Skeletal muscle satellite cell (primary cell): ENCODE data around the gene TELO2.
"Not testable (repeated sequence)": the region's sequence is repeated elsewhere in the genome, so short reads cannot be mapped to it uniquely, and the experiment has no call there.

Experiments used
- H3K27me3 ChIP-seq: 2 replicates; pipeline ENCODE4 v1.7.0; 2013; ENCODE audit warnings: low read length; ENCODE audit not compliant: control insufficient read depth, insufficient read depth
- H3K36me3 ChIP-seq: 2 replicates; pipeline ENCODE4 v1.7.0; 2013; ENCODE audit warnings: mild to moderate bottlenecking, control low read depth, low read length; ENCODE audit not compliant: insufficient read depth
- H3K4me1 ChIP-seq: 2 replicates; pipeline ENCODE4 v1.7.0; 2013; ENCODE audit warnings: low read length; ENCODE audit not compliant: control insufficient read depth, insufficient read depth
- H3K4me2 ChIP-seq: 2 replicates; pipeline ENCODE4 v1.7.0; 2013; ENCODE audit warnings: mild to moderate bottlenecking, low read length
- H3K4me3 ChIP-seq: 2 replicates; pipeline ENCODE4 v1.7.0; 2013; ENCODE audit warnings: low read length
- H3K9ac ChIP-seq: 2 replicates; pipeline ENCODE4 v1.7.0; 2013; ENCODE audit warnings: mild to moderate bottlenecking, low read depth, low read length, moderate library complexity
- H3K9me3 ChIP-seq: replicated peaks from 2 replicates; pipeline ENCODE4 v1.7.0; 2013; ENCODE audit warnings: mild to moderate bottlenecking, control low read depth, low read length

The TELO2 gene

DNA sequence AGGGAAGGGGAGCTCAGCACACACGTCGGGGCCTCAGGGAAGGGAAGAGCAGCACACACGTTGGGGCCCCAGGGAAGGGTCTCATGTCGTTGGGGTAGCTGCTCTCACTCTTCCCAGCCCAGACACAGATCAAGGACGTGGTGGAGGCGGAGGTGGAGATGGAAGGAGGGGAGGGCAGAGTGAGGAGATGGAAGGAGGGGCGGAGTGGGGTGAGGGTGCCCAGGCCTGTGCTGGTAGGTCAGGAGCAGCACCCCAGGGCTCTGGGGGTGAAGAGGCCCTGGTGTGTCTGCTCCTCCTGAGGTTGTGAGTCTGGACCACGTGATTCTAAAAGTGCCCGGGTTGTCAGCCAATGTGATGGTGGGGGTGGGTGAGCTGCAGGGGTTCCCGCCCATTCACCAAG, 33.2 kb upstream of the TELO2 start:
- no peak overlapping the region for H3K4me3 ChIP-seq
- H3K4me1 ChIP-seq: no peaks in the 10 kb centered on the region
- H3K4me2 ChIP-seq: no peak overlapping the region
- H3K9ac ChIP-seq: no peak overlapping the region
- H3K36me3 ChIP-seq: peaks cover 22% of the 10 kb centered on the region
- no peaks in the 10 kb centered on the region for H3K27me3 ChIP-seq
- H3K9me3 ChIP-seq: no peaks in the 10 kb centered on the region

DNA sequence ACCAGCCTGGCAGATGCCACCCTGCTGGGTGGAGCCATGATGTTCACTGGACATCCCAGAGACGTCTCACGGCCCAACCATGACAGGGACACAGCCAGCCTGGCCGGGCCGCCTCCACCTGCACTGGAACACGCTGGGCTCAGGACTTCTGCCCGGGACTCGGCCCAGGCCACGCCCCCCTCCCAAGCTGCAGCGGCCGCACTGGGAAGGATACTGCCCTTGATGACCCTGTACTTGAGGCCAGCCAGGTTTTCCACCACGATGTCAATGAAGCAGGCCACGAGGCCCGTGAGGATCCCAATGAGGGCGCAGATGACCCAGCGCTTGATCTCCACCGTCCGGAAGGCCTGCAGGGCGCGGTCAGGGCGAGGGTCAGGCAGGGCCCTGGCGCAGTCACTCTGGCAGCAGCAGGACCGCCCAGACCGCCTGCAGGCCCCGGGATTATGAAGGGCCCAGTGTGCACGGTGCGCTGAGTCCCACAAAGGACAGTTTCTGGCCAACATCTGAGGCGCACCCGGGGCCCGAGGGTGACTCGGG, 32.5 kb upstream of the TELO2 start:
- no peaks in the 10 kb centered on the region for H3K27me3 ChIP-seq
- H3K36me3 ChIP-seq: peaks cover 15% of the 10 kb centered on the region
- H3K9me3 ChIP-seq: no peaks in the 10 kb centered on the region
- no peak overlapping the region for H3K4me2 ChIP-seq
- no peak overlapping the region for H3K9ac ChIP-seq
- H3K4me3 ChIP-seq: no peak overlapping the region
- H3K4me1 ChIP-seq: no peaks in the 10 kb centered on the region

DNA sequence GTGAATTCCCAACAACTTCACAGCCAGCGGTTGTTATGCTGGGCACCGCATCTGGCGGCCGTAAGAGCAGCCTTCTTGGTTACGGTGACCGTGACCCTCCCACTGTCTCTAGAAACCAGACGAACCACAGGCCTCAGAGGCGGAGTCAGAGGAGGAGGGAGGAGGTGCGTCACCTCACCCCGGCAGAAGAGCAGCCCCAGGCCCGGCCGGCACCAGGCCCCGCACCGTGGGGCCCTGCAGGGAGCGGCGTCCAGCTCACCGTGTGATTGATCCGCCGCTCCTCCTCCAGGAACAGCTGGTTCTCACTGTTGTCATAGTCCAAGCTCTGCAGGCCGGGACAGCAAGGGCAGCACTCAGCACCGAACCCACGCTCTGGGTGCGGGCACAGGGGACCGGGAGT, 32.0 kb upstream of the TELO2 start:
- H3K36me3 ChIP-seq: peaks cover 11% of the 10 kb centered on the region

DNA sequence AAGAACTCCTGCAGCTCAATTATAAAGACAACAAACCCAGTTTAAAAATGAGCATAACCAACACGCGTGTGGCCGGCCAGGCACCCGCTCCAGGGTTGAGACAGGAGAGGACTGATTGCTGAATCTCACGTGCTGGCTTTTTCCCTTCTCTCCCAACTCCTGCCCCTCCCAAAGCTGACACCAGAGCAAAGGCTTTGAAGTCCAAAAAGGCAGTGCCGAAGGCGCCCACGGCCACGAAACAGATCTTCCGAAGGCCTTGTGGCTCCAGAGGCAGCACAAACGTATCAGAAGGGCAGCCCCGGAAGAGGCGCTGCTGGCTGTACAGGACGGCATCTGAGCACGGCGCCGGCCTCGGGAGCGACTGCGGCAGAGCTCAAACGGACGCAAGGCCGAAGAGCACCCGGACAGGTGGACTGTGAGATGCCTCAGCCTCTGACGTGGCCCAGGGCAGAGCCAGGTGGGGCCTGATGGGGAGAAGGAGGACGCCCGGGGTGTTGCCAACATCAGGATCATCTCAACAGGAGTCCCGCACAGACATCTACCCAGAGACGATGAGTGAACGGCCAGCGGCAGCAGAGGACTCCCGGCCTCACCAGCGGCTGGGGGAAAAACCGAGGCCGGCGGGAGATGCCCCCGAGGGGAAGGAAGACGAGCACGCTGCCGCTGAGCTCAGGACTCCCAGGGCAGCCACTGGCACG, 28.8 kb upstream of the TELO2 start:
- H3K9ac ChIP-seq: no peak overlapping the region
- H3K9me3 ChIP-seq: no peaks in the 10 kb centered on the region
- H3K4me3 ChIP-seq: no peak overlapping the region
- no peaks in the 10 kb centered on the region for H3K27me3 ChIP-seq
- no peaks in the 10 kb centered on the region for H3K4me1 ChIP-seq
- H3K4me2 ChIP-seq: no peak overlapping the region
- H3K36me3 ChIP-seq: peaks cover 8% of the 10 kb centered on the region

More for the DNA sequence above, 32.0 kb upstream of the TELO2 start:
- no peaks in the 10 kb centered on the region for H3K4me1 ChIP-seq
- H3K4me3 ChIP-seq: no peak overlapping the region
- H3K9ac ChIP-seq: no peak overlapping the region
- no peaks in the 10 kb centered on the region for H3K27me3 ChIP-seq
- H3K9me3 ChIP-seq: no peaks in the 10 kb centered on the region
- H3K4me2 ChIP-seq: no peak overlapping the region

DNA sequence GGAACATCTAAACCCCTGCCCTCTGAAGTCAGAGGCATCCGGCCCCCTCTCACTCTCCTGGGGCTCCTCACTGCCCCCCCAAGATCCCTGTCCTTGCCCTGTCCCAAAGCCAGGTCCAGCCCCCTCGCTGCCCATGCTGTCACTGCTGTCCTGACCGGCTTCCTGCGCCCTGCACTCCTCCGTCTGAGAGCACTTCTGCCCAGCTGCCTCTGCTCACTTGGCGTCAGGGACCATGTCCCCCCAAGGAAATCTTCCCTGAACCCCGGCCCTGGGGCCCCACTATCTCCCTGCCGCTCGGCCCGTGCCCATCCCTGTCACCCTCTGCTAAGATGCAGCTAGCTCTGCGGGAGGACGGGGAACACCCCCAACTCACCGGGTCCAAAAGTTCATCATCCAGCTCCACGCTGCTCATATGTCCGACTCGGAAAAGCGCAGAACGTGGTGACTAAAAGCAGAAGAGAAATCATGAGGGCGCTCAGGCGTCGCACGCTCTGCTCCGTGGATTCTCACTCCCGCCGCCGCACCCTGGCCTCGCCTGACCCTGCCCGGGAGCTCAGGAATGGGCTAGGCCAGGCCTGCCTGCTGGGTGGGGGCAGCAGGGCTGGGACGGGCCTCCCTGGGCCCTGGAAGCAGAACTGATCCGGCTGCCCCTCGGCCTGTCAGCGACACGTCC, 28.1 kb upstream of the TELO2 start:
- no peak overlapping the region for H3K4me2 ChIP-seq
- no peaks in the 10 kb centered on the region for H3K27me3 ChIP-seq
- peaks cover 8% of the 10 kb centered on the region for H3K36me3 ChIP-seq
- H3K4me3 ChIP-seq: no peak overlapping the region
- H3K4me1 ChIP-seq: peaks cover 3% of the 10 kb centered on the region
- H3K9me3 ChIP-seq: no peaks in the 10 kb centered on the region
- H3K9ac ChIP-seq: no peak overlapping the region

DNA sequence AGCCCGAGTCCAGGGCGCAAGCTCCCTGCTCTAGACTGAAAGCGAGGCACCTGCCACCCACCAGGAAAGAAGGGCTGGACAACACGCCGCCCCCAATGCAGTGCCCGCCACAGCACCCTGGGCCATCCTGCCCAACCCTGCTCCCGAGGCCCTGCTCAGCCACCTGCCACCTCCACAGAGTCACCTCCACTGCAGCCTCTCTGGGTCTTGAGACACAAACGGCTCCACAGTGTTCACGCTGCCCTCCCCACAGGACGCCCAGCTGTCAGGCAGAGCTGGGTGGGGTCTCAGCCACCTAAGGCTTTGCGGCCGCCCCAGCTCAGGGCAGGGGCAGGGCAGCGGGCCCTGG, 27.6 kb upstream of the TELO2 start:
- Histone ChIP-seq H3K4me3 (no peak overlapping the region), H3K27me3 (no peaks in the 10 kb centered on the region), H3K9me3 (no peaks in the 10 kb centered on the region), H3K4me2 (no peak overlapping the region), H3K9ac (no peak overlapping the region), H3K4me1 (peaks cover 9% of the 10 kb centered on the region), H3K36me3 (peaks cover 8% of the 10 kb centered on the region)

DNA sequence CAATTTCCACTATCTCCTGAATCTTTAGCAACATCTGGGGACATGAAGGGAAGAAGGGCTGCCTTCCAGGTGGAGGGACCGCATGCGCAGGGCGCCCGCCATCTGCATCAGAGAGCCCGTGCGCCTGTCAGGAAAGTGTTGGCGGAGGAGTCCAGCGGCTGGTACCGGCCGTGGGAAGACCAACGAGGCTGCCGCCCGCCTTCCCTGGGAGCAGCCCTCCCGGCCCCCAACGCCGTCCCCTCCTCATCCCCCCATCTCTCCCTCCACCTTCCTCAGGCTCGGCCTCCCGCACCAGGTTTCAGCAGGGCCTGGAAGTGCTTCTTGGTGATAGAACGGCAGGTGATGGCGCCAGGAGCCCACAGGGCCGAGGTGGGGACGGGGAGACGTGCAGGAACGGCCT, 27.1 kb upstream of the TELO2 start:
- Histone ChIP-seq H3K27me3 (no peaks in the 10 kb centered on the region), H3K4me3 (no peak overlapping the region), H3K9ac (no peak overlapping the region), H3K9me3 (no peaks in the 10 kb centered on the region), H3K4me2 (no peak overlapping the region), H3K4me1 (peaks cover 14% of the 10 kb centered on the region), H3K36me3 (peaks cover 4% of the 10 kb centered on the region)

DNA sequence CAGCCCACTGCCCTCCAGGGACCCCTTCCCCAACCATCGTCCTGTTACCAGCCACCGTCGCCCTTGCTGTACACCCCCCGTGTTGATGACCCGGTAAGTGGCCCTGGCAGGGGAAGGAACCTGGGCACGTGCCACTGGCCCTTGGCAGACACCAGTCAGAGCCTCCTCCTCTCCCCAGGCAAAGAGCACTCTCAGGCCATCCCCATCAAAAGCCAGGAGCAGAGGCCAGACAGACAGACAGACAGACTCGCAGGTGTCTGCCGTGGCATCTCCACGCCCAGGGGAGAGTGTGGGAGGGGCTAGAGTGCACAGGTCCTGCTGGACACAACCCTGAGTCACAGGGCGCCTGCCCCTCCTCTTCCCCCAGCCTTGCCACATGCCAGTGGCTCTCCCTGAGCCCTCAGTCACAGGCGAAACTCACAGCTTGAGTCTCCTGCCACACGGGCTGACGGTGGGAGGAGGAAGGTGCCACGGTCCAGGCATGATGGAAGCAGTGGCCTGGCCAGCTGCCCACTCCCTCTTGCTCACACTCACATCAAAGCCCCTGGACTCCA, 26.1 kb upstream of the TELO2 start:
- peaks cover 20% of the 10 kb centered on the region for H3K4me1 ChIP-seq
- peaks cover 3% of the 10 kb centered on the region for H3K36me3 ChIP-seq
- H3K9ac ChIP-seq: no peak overlapping the region
- H3K4me3 ChIP-seq: no peak overlapping the region
- no peaks in the 10 kb centered on the region for H3K27me3 ChIP-seq
- no peaks in the 10 kb centered on the region for H3K9me3 ChIP-seq
- no peak overlapping the region for H3K4me2 ChIP-seq

DNA sequence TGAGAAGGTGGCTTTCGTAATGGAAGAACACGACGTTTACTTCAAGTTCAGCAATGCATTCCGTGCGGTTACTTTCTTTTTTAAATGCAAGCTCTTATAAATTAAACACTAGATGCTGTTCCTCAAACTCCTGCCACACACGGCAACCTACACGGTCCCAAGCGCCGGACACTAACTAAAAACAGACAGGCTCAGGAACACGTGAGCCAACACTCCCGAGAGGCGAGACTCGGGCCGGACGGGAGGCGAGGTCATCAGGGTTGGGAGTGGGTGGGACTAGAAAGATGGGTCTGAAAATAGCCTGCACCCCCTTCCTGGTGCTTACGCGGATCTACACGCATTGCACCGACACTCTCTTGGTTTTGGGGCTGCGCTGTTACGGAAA, 24.7 kb upstream of the TELO2 start:
- H3K9me3 ChIP-seq: no peaks in the 10 kb centered on the region
- no peak overlapping the region for H3K9ac ChIP-seq
- H3K4me3 ChIP-seq: no peak overlapping the region
- no peak overlapping the region for H3K4me2 ChIP-seq
- no peaks in the 10 kb centered on the region for H3K27me3 ChIP-seq
- no peaks in the 10 kb centered on the region for H3K36me3 ChIP-seq
- peaks cover 20% of the 10 kb centered on the region for H3K4me1 ChIP-seq

DNA sequence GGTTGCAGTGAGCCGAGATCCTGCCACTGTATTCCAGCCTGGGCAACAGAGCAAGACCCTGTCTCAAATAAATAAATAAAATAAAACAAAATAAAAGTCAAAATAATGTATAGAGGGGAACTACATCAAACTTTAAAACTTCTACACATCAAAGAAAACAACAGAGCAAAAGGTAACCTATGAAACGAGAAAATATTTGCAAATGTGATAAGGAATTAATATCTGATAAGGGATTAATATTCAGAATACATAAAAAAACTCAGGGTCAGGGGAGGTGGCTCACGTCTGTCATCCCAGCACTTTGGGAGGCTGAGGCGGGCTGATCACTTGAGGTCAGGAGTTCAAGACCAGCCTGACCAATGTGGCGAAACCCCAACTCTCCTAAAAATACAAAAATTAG, 24.0 kb upstream of the TELO2 start:
- H3K9ac ChIP-seq, H3K36me3 ChIP-seq, H3K27me3 ChIP-seq, H3K4me2 ChIP-seq, H3K9me3 ChIP-seq, H3K4me3 ChIP-seq: not testable (repeated sequence)
- peaks cover 23% of the 10 kb centered on the region for H3K4me1 ChIP-seq

DNA sequence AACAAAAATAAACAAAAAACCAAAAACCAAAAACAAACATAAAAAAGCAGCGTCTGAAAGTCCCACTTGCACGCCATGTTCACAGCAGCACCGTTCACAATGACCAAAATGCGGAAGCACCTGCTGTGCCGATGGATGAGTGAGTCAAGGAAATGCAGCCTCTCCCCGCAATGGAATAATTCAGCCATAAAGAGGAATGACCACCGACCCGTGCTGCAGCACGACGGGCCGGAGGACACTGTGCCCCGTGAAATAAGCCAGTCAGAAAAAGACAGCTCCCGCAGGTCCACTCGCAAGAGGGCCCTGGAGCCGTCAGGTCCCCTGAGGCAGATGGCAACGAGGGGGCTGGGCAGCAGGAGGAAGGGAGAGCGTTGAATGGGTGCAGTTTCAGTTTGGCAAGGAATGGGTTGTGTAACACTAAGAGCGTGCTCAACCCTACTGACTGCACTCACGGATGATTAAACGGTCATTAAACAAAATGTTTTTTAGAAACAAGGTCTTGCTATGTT, 23.4 kb upstream of the TELO2 start:
- Histone ChIP-seq H3K4me2 (peak overlapping the region; percentile 69), H3K9ac (no peak overlapping the region), H3K27me3 (no peaks in the 10 kb centered on the region), H3K4me1 (peaks cover 23% of the 10 kb centered on the region), H3K4me3 (no peak overlapping the region), H3K9me3 (no peaks in the 10 kb centered on the region), H3K36me3 (no peaks in the 10 kb centered on the region)
